CD4-positive, alpha-beta T cell (primary cell): ENCODE data around the gene SYNGR3. TPM values are rescaled to one million over a fixed set of nuclear protein-coding genes. Genes with fewer than 3 reads are reported as not detected.

ENCODE experiments used
- ATAC-seq: fragments of 200-7000 bp; cut with Tn5 transposase; one replicate; pipeline ENCODE4 v1.10.0; 2022; ENCODE audit warnings: mild to moderate bottlenecking; ENCODE audit not compliant: poor library complexity
- CTCF ChIA-PET: fragments of 350-600 bp; sonication (Branson Sonifier 250); formaldehyde crosslinking; loops from one replicate; lab custom pipeline; 2021; ENCODE audit warnings: antibody characterized with exemption, inconsistent platforms; lab: Charles Lee
- POLR2A ChIA-PET: fragments of 350-600 bp; sonication (Branson Sonifier 250); formaldehyde crosslinking; loops from one replicate; lab custom pipeline; 2021; ENCODE audit warnings: antibody characterized with exemption, inconsistent platforms; lab: Charles Lee
- DNase-seq, 14 experiments: peaks; one replicate each; pipeline ENCODE4 v3.0.0-alpha.2; 2013 to 2020; ENCODE audit warnings: mixed read lengths in 2 of 14
- H3K27ac ChIP-seq, 2 donors: one replicate each; pipeline versions ENCODE4 v1.5.1 to v1.7.0; 2013; ENCODE audit warnings: low read length in 2 of 2, low read depth in 1 of 2, mild to moderate bottlenecking in 1 of 2
- H3K27me3 ChIP-seq, 2 experiments: 1 replicate in 1 of 2; 2 replicates in 1 of 2; pipeline versions ENCODE4 v1.6.1 to v1.7.0; 2013; ENCODE audit warnings: low read length in 2 of 2, control low read depth in 1 of 2, mild to moderate bottlenecking in 1 of 2, moderate library complexity in 1 of 2; ENCODE audit not compliant: insufficient read depth in 2 of 2, control insufficient read depth in 1 of 2
- H3K36me3 ChIP-seq: one replicate; pipeline ENCODE4 v1.6.1; 2013; ENCODE audit warnings: low read length, control low read depth; ENCODE audit not compliant: insufficient read depth
- H3K4me1 ChIP-seq: one replicate; pipeline ENCODE4 v1.6.1; 2013; ENCODE audit warnings: low read length, control low read depth; ENCODE audit not compliant: insufficient read depth
- H3K4me3 ChIP-seq: one replicate; pipeline ENCODE4 v1.5.1; 2013; ENCODE audit warnings: mild to moderate bottlenecking, low read length, moderate library complexity
- H3K9me3 ChIP-seq, 2 experiments: 1 replicate in 1 of 2; 2 replicates in 1 of 2; pipeline versions ENCODE4 v1.6.1 to v1.7.0; 2013; ENCODE audit warnings: low read length in 2 of 2, mild to moderate bottlenecking in 2 of 2, control low read depth in 1 of 2, moderate library complexity in 1 of 2; ENCODE audit not compliant: control insufficient read depth in 1 of 2, insufficient read depth in 1 of 2
- H3K27ac Mint-ChIP-seq: one replicate; pipeline ENCODE4 v1.8.0; 2020; ENCODE audit warnings: mixed read lengths
- H3K27me3 Mint-ChIP-seq: one replicate; pipeline ENCODE4 v1.8.0; 2021; ENCODE audit warnings: mixed read lengths
- H3K36me3 Mint-ChIP-seq: one replicate; pipeline ENCODE4 v1.8.0; 2021; ENCODE audit warnings: low read depth, mixed read lengths
- H3K4me1 Mint-ChIP-seq: one replicate; pipeline ENCODE4 v1.8.0; 2021; ENCODE audit warnings: low read depth, mixed read lengths
- H3K4me3 Mint-ChIP-seq: one replicate; pipeline ENCODE4 v1.8.0; 2020; ENCODE audit warnings: mild to moderate bottlenecking, mixed read lengths
- H3K9me3 Mint-ChIP-seq: one replicate; pipeline ENCODE4 v1.8.0; 2020; ENCODE audit warnings: mixed read lengths
- CTCF ChIP-seq: fragments of 200-600 bp; IDR thresholded peaks from one replicate; pipeline ENCODE4 v1.8.0; 2022; ENCODE audit warnings: antibody characterized with exemption, mild to moderate bottlenecking
- intact Hi-C, 2 experiments: fragments of 100-400 bp; cut with DNase I in 1 of 2; cut with micrococcal nuclease in 1 of 2; formaldehyde crosslinking; loops; one replicate each; pipeline versions ENCODE4 v1.15.1 to v1.9.0; 2023 to 2025; cut with DNase I, micrococcal nuclease
- total RNA-seq, 174 experiments: library from RNA in 2 of 174; stranded (reverse) in 2 of 174; gene quantifications; one replicate each; pipeline ENCODE4 v1.2.3 and lab custom pipeline; 2021 to 2026

The SYNGR3 gene
- total RNA-seq, 2 experiments from 2014 or later = 3.8 to 3.9 TPM

GRCh38 chr16:1985466-1986150 lies 4.2 kb upstream of the SYNGR3 start:
- Mint-ChIP-seq H3K36me3 (peaks cover 20% of the 10 kb centered on the region), H3K4me1 (peaks cover 30% of the 10 kb centered on the region), H3K4me3 (peak overlapping the region; percentile 87), H3K9me3 (no peaks in the 10 kb centered on the region), H3K27me3 (peaks cover 44% of the 10 kb centered on the region), H3K27ac (peak overlapping the region; percentile 56)
- H3K36me3 ChIP-seq = peaks cover 12% of the 10 kb centered on the region
- ATAC-seq = no peak
- no peak for TF ChIP-seq CTCF
- no peak for DNase-seq
- H3K27ac ChIP-seq = no peak overlapping the region
- peaks cover 0 to 13% of the 10 kb centered on the region in 2 experiments for H3K9me3 ChIP-seq
- H3K4me1 ChIP-seq = peaks cover 43% of the 10 kb centered on the region
- POLR2A ChIA-PET = interaction anchor here (1.2 to 6.8 kb wide), 6 partner anchors 10 to 170 kb away, joined by 3 to 62 read pairs (median 8); partner anchors contain the start of genes RPS2, TBL3 and TRAF7
- CTCF ChIA-PET = no interaction called here
- no peak overlapping the region for H3K4me3 ChIP-seq
- intact Hi-C loops = no loop called here
- H3K27me3 ChIP-seq = peaks cover 27 to 29% of the 10 kb centered on the region in 2 experiments

- Histone ChIP-seq H3K4me1 (peaks cover 54% of the 10 kb centered on the region), H3K9me3 (peaks cover 0 to 9% of the 10 kb centered on the region in 2 experiments), H3K4me3 (no peak overlapping the region), H3K27ac (no peak overlapping the region), H3K27me3 (peaks cover 14 to 18% of the 10 kb centered on the region in 2 experiments), H3K36me3 (peaks cover 12% of the 10 kb centered on the region)
- Mint-ChIP-seq H3K4me3 (peak overlapping the region; percentile 70), H3K4me1 (peaks cover 40% of the 10 kb centered on the region), H3K27me3 (peaks cover 37% of the 10 kb centered on the region), H3K27ac (no peak overlapping the region), H3K36me3 (peaks cover 20% of the 10 kb centered on the region), H3K9me3 (no peaks in the 10 kb centered on the region)
- DNase-seq (no peak), ATAC-seq (no peak)
- ChIA-PET POLR2A (interaction anchor here (2.7 kb wide), 1 partner anchor 23 kb away, joined by 12 read pairs; the partner anchor contains the start of gene RPS2), CTCF (no interaction called here)
- intact Hi-C loops = no loop called here
- TF ChIP-seq CTCF = no peak
Observed at GRCh38 chr16:1987198-1987597, 2.6 kb upstream of the SYNGR3 start.

GRCh38 chr16:1990101-1990350 lies 256 bp downstream of the SYNGR3 start:
- Histone ChIP-seq H3K27ac (no peak overlapping the region), H3K36me3 (peaks cover 12% of the 10 kb centered on the region), H3K27me3 (peaks cover 13 to 15% of the 10 kb centered on the region in 2 experiments), H3K4me1 (peaks cover 34% of the 10 kb centered on the region), H3K9me3 (peaks cover 0 to 18% of the 10 kb centered on the region in 2 experiments), H3K4me3 (peak overlapping the region; percentile 55)
- no peak overlapping the region for H3K27ac Mint-ChIP-seq
- peaks cover 31% of the 10 kb centered on the region for H3K4me1 Mint-ChIP-seq
- H3K4me3 Mint-ChIP-seq = no peak overlapping the region
- ATAC-seq (no peak), DNase-seq (no peak)
- no peaks in the 10 kb centered on the region for H3K9me3 Mint-ChIP-seq
- peaks cover 15% of the 10 kb centered on the region for H3K36me3 Mint-ChIP-seq
- TF ChIP-seq CTCF = no peak
- peaks cover 26% of the 10 kb centered on the region for H3K27me3 Mint-ChIP-seq
- ChIA-PET POLR2A (interaction anchor here (1.3 to 5.1 kb wide), 4 partner anchors 18 to 165 kb away, joined by 4 to 55 read pairs (median 24); partner anchors contain the start of genes RPS2, TBL3 and TRAF7), CTCF (interaction anchor here (0.6 to 3.2 kb wide), 2 partner anchors 14 to 269 kb away, joined by 4 to 17 read pairs; no protein-coding TSS in a partner anchor)
- intact Hi-C loops = loop anchor here in 1 of 2 experiments (5.0 kb wide), 1 partner anchor 48 kb away; the partner anchor contains the start of gene MSRB1
